DOHH2 (cell line): Measurements from ENCODE around the gene ROR1.

Experiments used
- H3F3A ChIP-seq: fragments of 200-600 bp; sonication (generic), shearing (Covaris generic); 2 replicates; pipeline ENCODE4 v1.6.0; 2016; ENCODE audit warnings: antibody characterized with exemption, mild to moderate bottlenecking; ENCODE audit not compliant: control insufficient read depth, insufficient read depth
- H3K27ac ChIP-seq: fragments of 200-600 bp; sonication (generic); 2 replicates; pipeline ENCODE4 v1.5.1; 2014; ENCODE audit warnings: low read depth, mild to moderate bottlenecking, low read length, moderate library complexity
- H3K27me3 ChIP-seq: fragments of 200-600 bp; sonication (generic); 2 replicates; pipeline ENCODE4 v1.6.1; 2014; ENCODE audit warnings: mild to moderate bottlenecking, low read length, mixed read lengths; ENCODE audit not compliant: control insufficient read depth
- H3K36me3 ChIP-seq: fragments of 200-600 bp; sonication (generic); 2 replicates; pipeline ENCODE4 v1.6.1; 2014; ENCODE audit warnings: mild to moderate bottlenecking, low read length, moderate library complexity, mixed read lengths; ENCODE audit not compliant: control insufficient read depth
- H3K4me1 ChIP-seq: fragments of 200-600 bp; sonication (generic); 2 replicates; pipeline ENCODE4 v1.6.1; 2014; ENCODE audit warnings: mild to moderate bottlenecking, low read length, mixed read lengths; ENCODE audit not compliant: control insufficient read depth
- H3K4me2 ChIP-seq: fragments of 200-600 bp; sonication (generic); 2 replicates; pipeline ENCODE4 v1.6.0; 2014; ENCODE audit warnings: mild to moderate bottlenecking, low read length, moderate library complexity
- H3K4me3 ChIP-seq: fragments of 200-600 bp; sonication (generic); 2 replicates; pipeline ENCODE4 v1.5.1; 2014; ENCODE audit warnings: mild to moderate bottlenecking, low read length, mixed read lengths
- H3K79me2 ChIP-seq: fragments of 200-600 bp; sonication (generic); 2 replicates; pipeline ENCODE4 v1.6.1; 2014; ENCODE audit warnings: mild to moderate bottlenecking, low read length, mixed read lengths; ENCODE audit not compliant: control insufficient read depth
- H3K9me2 ChIP-seq: fragments of 200-600 bp; sonication (generic); replicated peaks from 2 replicates; pipeline ENCODE4 v1.6.1; 2014; ENCODE audit warnings: mild to moderate bottlenecking, low read length, mixed read lengths; ENCODE audit not compliant: control insufficient read depth
- H3K9me3 ChIP-seq: fragments of 200-600 bp; sonication (generic); 2 replicates; pipeline ENCODE4 v1.6.1; 2014; ENCODE audit warnings: antibody characterized with exemption, low read length, mixed read lengths; ENCODE audit not compliant: control insufficient read depth, insufficient read depth
- H4K20me1 ChIP-seq: fragments of 200-600 bp; sonication (generic); 2 replicates; pipeline ENCODE4 v1.6.0; 2014; ENCODE audit warnings: low read depth, mild to moderate bottlenecking, antibody characterized with exemption, low read length, moderate library complexity; ENCODE audit not compliant: control insufficient read depth, insufficient read depth
- CTCF ChIP-seq: fragments of 200-600 bp; sonication (generic); IDR thresholded peaks from one replicate; pipeline ENCODE4 v1.5.1; 2014; ENCODE audit warnings: antibody characterized with exemption, mild to moderate bottlenecking, low read depth, low read length; ENCODE audit not compliant: poor library complexity, severe bottlenecking
- EZH2phosphoT487 ChIP-seq: fragments of 200-600 bp; sonication (generic); IDR thresholded peaks from 2 replicates; pipeline ENCODE4 v1.6.1; 2017; ENCODE audit warnings: borderline replicate concordance, mild to moderate bottlenecking, antibody characterized with exemption, low read length, moderate library complexity, mixed read lengths

ROR1 gene

GRCh38 chr1:63908016-63908415, 134.2 kb downstream of the ROR1 start:
- TF ChIP-seq EZH2phosphoT487 (no peak), CTCF (no peak)
- H3F3A ChIP-seq: no peaks in the 10 kb centered on the region
- H3K36me3 ChIP-seq: no peaks in the 10 kb centered on the region
- no peaks in the 10 kb centered on the region for H3K9me3 ChIP-seq
- no peaks in the 10 kb centered on the region; the same call in 1 of the 2 replicates for H3K27me3 ChIP-seq
- no peak overlapping the region for H3K4me2 ChIP-seq
- no peak overlapping the region for H3K4me3 ChIP-seq
- no peak overlapping the region for H3K27ac ChIP-seq
- H4K20me1 ChIP-seq: no peaks in the 10 kb centered on the region
- no peaks in the 10 kb centered on the region for H3K9me2 ChIP-seq
- no peaks in the 10 kb centered on the region for H3K79me2 ChIP-seq
- H3K4me1 ChIP-seq: peaks cover 10% of the 10 kb centered on the region

GRCh38 chr1:63909526-63909925, 135.7 kb downstream of the ROR1 start:
- no peak for TF ChIP-seq EZH2phosphoT487
- no peak for TF ChIP-seq CTCF
- Histone ChIP-seq H3K79me2 (no peaks in the 10 kb centered on the region), H3K4me3 (no peak overlapping the region), H3F3A (no peaks in the 10 kb centered on the region), H3K36me3 (no peaks in the 10 kb centered on the region), H3K9me3 (no peaks in the 10 kb centered on the region), H3K4me2 (no peak overlapping the region), H3K9me2 (no peaks in the 10 kb centered on the region), H3K4me1 (peaks cover under 1% of the 10 kb centered on the region), H3K27ac (no peak overlapping the region), H3K27me3 (no peaks in the 10 kb centered on the region; the same call in 1 of the 2 replicates), H4K20me1 (no peaks in the 10 kb centered on the region)

DNA sequence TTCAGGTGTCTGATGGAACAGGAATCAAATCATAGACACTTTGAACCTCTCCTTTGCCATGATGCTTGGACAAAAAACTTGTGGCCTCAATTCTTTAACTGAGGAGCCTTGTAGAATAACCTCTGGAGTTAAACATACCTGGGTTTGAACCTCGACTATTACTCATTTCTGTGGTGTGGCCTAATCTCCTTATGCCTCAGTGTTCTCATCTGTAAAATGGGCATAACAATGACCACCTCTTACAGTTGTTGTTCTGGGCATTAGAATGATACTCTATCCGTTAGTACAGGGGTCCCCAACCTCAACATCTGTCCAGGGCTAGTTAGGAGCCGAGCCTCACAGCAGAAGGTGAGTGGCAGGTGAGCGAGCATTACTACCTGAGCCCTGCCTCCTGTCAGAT, 137.2 kb downstream of the ROR1 start:
- Histone ChIP-seq H3F3A (no peaks in the 10 kb centered on the region), H3K4me1 (no peaks in the 10 kb centered on the region), H3K27ac (no peak overlapping the region), H3K79me2 (no peaks in the 10 kb centered on the region), H3K27me3 (no peaks in the 10 kb centered on the region; the same call in 1 of the 2 replicates), H3K4me3 (no peak overlapping the region), H3K9me3 (no peaks in the 10 kb centered on the region), H3K4me2 (no peak overlapping the region), H4K20me1 (no peaks in the 10 kb centered on the region), H3K36me3 (no peaks in the 10 kb centered on the region), H3K9me2 (no peaks in the 10 kb centered on the region)
- TF ChIP-seq EZH2phosphoT487: no peak
- no peak for TF ChIP-seq CTCF
